Naive thymus-derived CD4-positive, alpha-beta T cell (primary cell): ENCODE data around the gene SPC24. TPM values are rescaled to one million over a fixed set of nuclear protein-coding genes. Genes with fewer than 3 reads are reported as not detected.

Source experiments
- ATAC-seq: fragments of 150-1000 bp; cut with Tn5 transposase; 2 replicates; pipeline ENCODE4 v1.10.0; 2021; ENCODE audit warnings: mild to moderate bottlenecking, moderate library complexity
- CTCF ChIA-PET: fragments of 350-600 bp; sonication (Branson Sonifier 250); formaldehyde crosslinking; loops from one replicate; lab custom pipeline; 2021; ENCODE audit warnings: antibody characterized with exemption; lab: Charles Lee
- POLR2A ChIA-PET: fragments of 350-600 bp; sonication (Branson Sonifier 250); formaldehyde crosslinking; loops from one replicate; lab custom pipeline; 2021; ENCODE audit warnings: antibody characterized with exemption, inconsistent platforms; lab: Charles Lee
- DNase-seq, 9 donors: peaks; one replicate each; pipeline versions ENCODE4 v3.0.0 to v3.0.0-alpha.2; 2020 to 2022; ENCODE audit warnings: mixed read lengths in 1 of 9
- H3K27ac ChIP-seq: one replicate; pipeline ENCODE4 v1.7.0; 2013; ENCODE audit warnings: mild to moderate bottlenecking, low read depth, low read length, moderate library complexity
- H3K27me3 ChIP-seq, 2 donors: one replicate each; pipeline ENCODE4 v1.7.0; 2013; ENCODE audit warnings: low read length in 2 of 2, mild to moderate bottlenecking in 2 of 2, moderate library complexity in 2 of 2; ENCODE audit not compliant: control insufficient read depth in 2 of 2, insufficient read depth in 2 of 2
- H3K36me3 ChIP-seq, 3 experiments: 1 replicate in 2 of 3; 2 replicates in 1 of 3; pipeline ENCODE4 v1.7.0; 2013; ENCODE audit warnings: low read length in 3 of 3, mild to moderate bottlenecking in 3 of 3, moderate library complexity in 1 of 3; ENCODE audit not compliant: insufficient read depth in 3 of 3, control insufficient read depth in 2 of 3
- H3K4me1 ChIP-seq, 2 donors: one replicate each; pipeline ENCODE4 v1.7.0; 2013; ENCODE audit warnings: low read length in 2 of 2, mild to moderate bottlenecking in 2 of 2, moderate library complexity in 1 of 2; ENCODE audit not compliant: control insufficient read depth in 2 of 2, insufficient read depth in 2 of 2
- H3K4me3 ChIP-seq: 2 replicates; pipeline ENCODE4 v1.7.0; 2013; ENCODE audit warnings: mild to moderate bottlenecking, low read length
- H3K9me3 ChIP-seq, 3 experiments: 1 replicate in 2 of 3; 2 replicates in 1 of 3; pipeline ENCODE4 v1.7.0; 2013; ENCODE audit warnings: low read length in 3 of 3; ENCODE audit not compliant: control insufficient read depth in 2 of 3
- H3K27ac Mint-ChIP-seq, 9 donors: one replicate each; pipeline ENCODE4 v1.8.0; 2020 to 2022; ENCODE audit warnings: mixed read lengths in 9 of 9, mild to moderate bottlenecking in 8 of 9, moderate library complexity in 5 of 9, inconsistent platforms in 2 of 9
- H3K27me3 Mint-ChIP-seq, 5 donors: one replicate each; pipeline ENCODE4 v1.8.0; 2021 to 2022; ENCODE audit warnings: mixed read lengths in 5 of 5, mild to moderate bottlenecking in 1 of 5
- H3K36me3 Mint-ChIP-seq, 5 donors: one replicate each; pipeline ENCODE4 v1.8.0; 2020 to 2022; ENCODE audit warnings: mixed read lengths in 5 of 5, mild to moderate bottlenecking in 3 of 5, inconsistent platforms in 1 of 5
- H3K4me1 Mint-ChIP-seq, 7 donors: one replicate each; pipeline ENCODE4 v1.8.0; 2020 to 2022; ENCODE audit warnings: mixed read lengths in 7 of 7, mild to moderate bottlenecking in 3 of 7, inconsistent platforms in 1 of 7
- H3K4me3 Mint-ChIP-seq, 10 donors: one replicate each; pipeline ENCODE4 v1.8.0; 2020 to 2022; ENCODE audit warnings: mild to moderate bottlenecking in 10 of 10, mixed read lengths in 10 of 10, moderate library complexity in 6 of 10, inconsistent platforms in 2 of 10
- H3K9me3 Mint-ChIP-seq, 11 donors: one replicate each; pipeline ENCODE4 v1.8.0; 2020 to 2022; ENCODE audit warnings: mixed read lengths in 11 of 11, mild to moderate bottlenecking in 4 of 11, inconsistent platforms in 1 of 11, moderate library complexity in 1 of 11
- intact Hi-C, 2 donors: fragments of 100-400 bp; cut with micrococcal nuclease; formaldehyde crosslinking; loops; one replicate each; pipeline ENCODE4 v1.15.1; 2023
- polyA plus RNA-seq, 2 donors: library from polyadenylated mRNA; unstranded; fragments of 300-500 nt; fragmentation: Illumina TruSeq; gene quantifications; one replicate each; pipeline ENCODE4 v1.2.3, GENCODE V29; 2021
- total RNA-seq, 6 experiments: library from RNA in 5 of 6; stranded (reverse) in 5 of 6; gene quantifications; 1 replicate in 5 of 6; 2 replicates in 1 of 6; pipeline ENCODE4 v1.2.3 and lab custom pipeline; 2021 to 2026

Gene SPC24
- total and polyA plus RNA-seq, 7 experiments from 2014 or later: 0.33 to 45.4 (median 1.4) TPM; not detected in 1

- intact Hi-C loops: no loop called here
- H3K4me1 Mint-ChIP-seq: peaks cover 0 to 15% (median 6%) of the 10 kb centered on the region in 7 donors
- CTCF ChIA-PET: no interaction called here
These were observed 42.0 kb upstream of the SPC24 start, which contains the start of gene KANK2 for GRCh38 chr19:11197291-11198174. Gene KANK2 (minus strand): TSS chr19:11197545. CDS start chr19:11194511, 3,034 bp downstream.

GRCh38 chr19:11196406-11197287 lies 41.1 kb upstream of the SPC24 start:
- H3K27ac ChIP-seq: no peak overlapping the region
- H3K36me3 ChIP-seq: no peaks in the 10 kb centered on the region
- peaks cover 0 to 3% of the 10 kb centered on the region in 2 donors for H3K27me3 ChIP-seq
- H3K4me3 ChIP-seq: peak overlapping the region; percentile 35
- Mint-ChIP-seq H3K27ac (no peak overlapping the region), H3K4me3 (peak overlapping the region; percentile 39 to 84 (median 72)), H3K4me1 (peaks cover 0 to 15% (median 6%) of the 10 kb centered on the region in 7 donors), H3K36me3 (no peaks in the 10 kb centered on the region), H3K27me3 (peaks cover 5 to 22% (median 10%) of the 10 kb centered on the region in 5 donors), H3K9me3 (peaks cover 0 to 2% (median 0%) of the 10 kb centered on the region in 11 donors)
- ATAC-seq (peak; percentile 1), DNase-seq (peak in 2 of 9 donors; percentile 7 to 32)
- intact Hi-C loops: no loop called here
- no peaks in the 10 kb centered on the region for H3K9me3 ChIP-seq
- ChIA-PET POLR2A (no interaction called here), CTCF (no interaction called here)
- H3K4me1 ChIP-seq: peaks cover 0 to 13% of the 10 kb centered on the region in 2 donors

More at GRCh38 chr19:11197291-11198174, 42.0 kb upstream of the SPC24 start, which contains the start of gene KANK2:
- no peaks in the 10 kb centered on the region for H3K36me3 Mint-ChIP-seq
- POLR2A ChIA-PET: no interaction called here
- peaks cover 5 to 22% (median 11%) of the 10 kb centered on the region in 5 donors for H3K27me3 Mint-ChIP-seq
- DNase-seq (peak; percentile 39 to 88 (median 58)), ATAC-seq (peak; percentile 95)
- no peaks in the 10 kb centered on the region for H3K36me3 ChIP-seq
- H3K4me1 ChIP-seq: peaks cover 0 to 13% of the 10 kb centered on the region in 2 donors
- H3K27ac ChIP-seq: no peak within 1 kb of the TSS
- peak within 1 kb of the TSS; percentile 71 to 86 (median 80) for H3K4me3 Mint-ChIP-seq
- peak within 1 kb of the TSS; percentile 35 for H3K4me3 ChIP-seq
- peaks cover 0 to 2% (median 0%) of the 10 kb centered on the region in 11 donors for H3K9me3 Mint-ChIP-seq
- H3K9me3 ChIP-seq: no peaks in the 10 kb centered on the region
- H3K27ac Mint-ChIP-seq: peak within 1 kb of the TSS in 1 of 9 donors; percentile 23
- peaks cover 0 to 3% of the 10 kb centered on the region in 2 donors for H3K27me3 ChIP-seq

GRCh38 chr19:11195681-11196080 lies 40.1 kb upstream of the SPC24 start:
- CTCF ChIA-PET: no interaction called here
- Histone ChIP-seq H3K27ac (no peak overlapping the region), H3K36me3 (no peaks in the 10 kb centered on the region), H3K4me3 (no peak overlapping the region), H3K27me3 (peaks cover 0 to 3% of the 10 kb centered on the region in 2 donors), H3K4me1 (peaks cover 0 to 13% of the 10 kb centered on the region in 2 donors), H3K9me3 (no peaks in the 10 kb centered on the region)
- no peak for DNase-seq
- Mint-ChIP-seq H3K4me1 (peaks cover 0 to 15% (median 6%) of the 10 kb centered on the region in 7 donors), H3K4me3 (peak overlapping the region in 5 of 10 donors; percentile 0 to 43 (median 37)), H3K27me3 (peaks cover 5 to 22% (median 10%) of the 10 kb centered on the region in 5 donors), H3K9me3 (peaks cover 0 to 2% (median 0%) of the 10 kb centered on the region in 11 donors), H3K36me3 (no peaks in the 10 kb centered on the region), H3K27ac (peak overlapping the region in 1 of 9 donors; percentile 34)
- POLR2A ChIA-PET: no interaction called here
- intact Hi-C loops: no loop called here
- no peak for ATAC-seq

GRCh38 chr19:11194656-11195558 lies 39.3 kb upstream of the SPC24 start:
- intact Hi-C loops: no loop called here
- H3K4me3 Mint-ChIP-seq: peak overlapping the region in 2 of 10 donors; percentile 37 to 39
- POLR2A ChIA-PET: interaction anchor here (0.6 kb wide), 1 partner anchor 11 kb away, joined by 4 read pairs; no protein-coding TSS in a partner anchor

GRCh38 chr19:11194173-11194572 lies 38.6 kb upstream of the SPC24 start:
- no peak for ATAC-seq
- H3K4me3 ChIP-seq: no peak overlapping the region
- no peak for DNase-seq
- H3K9me3 Mint-ChIP-seq: peaks cover 0 to 2% (median 0%) of the 10 kb centered on the region in 11 donors
- intact Hi-C loops: no loop called here
- peaks cover 0 to 13% of the 10 kb centered on the region in 2 donors for H3K4me1 ChIP-seq
- POLR2A ChIA-PET: no interaction called here
- H3K36me3 Mint-ChIP-seq: no peaks in the 10 kb centered on the region
- H3K4me3 Mint-ChIP-seq: no peak overlapping the region
- H3K9me3 ChIP-seq: no peaks in the 10 kb centered on the region
- H3K27ac ChIP-seq: no peak overlapping the region
- H3K27me3 Mint-ChIP-seq: peaks cover 5 to 19% (median 10%) of the 10 kb centered on the region in 5 donors
- peak overlapping the region in 1 of 9 donors; percentile 72 for H3K27ac Mint-ChIP-seq
- H3K36me3 ChIP-seq: no peaks in the 10 kb centered on the region
- peaks cover 0 to 3% of the 10 kb centered on the region in 2 donors for H3K27me3 ChIP-seq
- H3K4me1 Mint-ChIP-seq: peaks cover 0 to 15% (median 6%) of the 10 kb centered on the region in 7 donors
- CTCF ChIA-PET: no interaction called here

More at GRCh38 chr19:11194656-11195558, 39.3 kb upstream of the SPC24 start:
- no peaks in the 10 kb centered on the region for H3K36me3 Mint-ChIP-seq
- Histone ChIP-seq H3K4me3 (no peak overlapping the region), H3K9me3 (no peaks in the 10 kb centered on the region), H3K27ac (no peak overlapping the region), H3K4me1 (peaks cover 0 to 13% of the 10 kb centered on the region in 2 donors), H3K27me3 (peaks cover 0 to 3% of the 10 kb centered on the region in 2 donors), H3K36me3 (no peaks in the 10 kb centered on the region)
- ATAC-seq (no peak), DNase-seq (no peak)
- CTCF ChIA-PET: no interaction called here
- H3K9me3 Mint-ChIP-seq: peaks cover 0 to 2% (median 0%) of the 10 kb centered on the region in 11 donors
- peaks cover 5 to 22% (median 10%) of the 10 kb centered on the region in 5 donors for H3K27me3 Mint-ChIP-seq
- H3K27ac Mint-ChIP-seq: no peak overlapping the region
- H3K4me1 Mint-ChIP-seq: peaks cover 0 to 15% (median 6%) of the 10 kb centered on the region in 7 donors
